ENCODE results near the gene IGFBP7.
A peak's percentile ranks its signal among the peaks of the same experiment; 100 is the strongest.

Gene IGFBP7

DNA sequence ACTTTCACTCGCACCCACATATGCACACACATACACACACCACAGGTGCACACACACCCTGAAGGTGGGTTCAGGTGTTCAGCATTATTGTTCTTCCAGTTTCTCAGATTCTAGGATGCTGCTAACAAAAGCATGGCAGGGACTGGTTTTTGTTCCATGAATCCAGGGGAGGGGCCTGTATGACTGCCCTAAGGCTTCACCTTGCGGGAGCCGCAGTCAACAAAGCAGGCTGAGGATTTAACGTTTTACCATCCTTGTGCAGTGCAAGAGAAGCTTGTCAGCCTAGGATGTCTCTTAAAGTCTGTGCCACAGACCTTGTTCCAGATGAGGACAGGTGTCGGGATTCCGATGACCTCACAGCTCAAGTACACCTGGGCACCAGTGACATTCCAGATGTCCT lies 69.7 kb downstream of the IGFBP7 start:
- no peak for DNase-seq (ENCODE audit: low spot score)

DNA sequence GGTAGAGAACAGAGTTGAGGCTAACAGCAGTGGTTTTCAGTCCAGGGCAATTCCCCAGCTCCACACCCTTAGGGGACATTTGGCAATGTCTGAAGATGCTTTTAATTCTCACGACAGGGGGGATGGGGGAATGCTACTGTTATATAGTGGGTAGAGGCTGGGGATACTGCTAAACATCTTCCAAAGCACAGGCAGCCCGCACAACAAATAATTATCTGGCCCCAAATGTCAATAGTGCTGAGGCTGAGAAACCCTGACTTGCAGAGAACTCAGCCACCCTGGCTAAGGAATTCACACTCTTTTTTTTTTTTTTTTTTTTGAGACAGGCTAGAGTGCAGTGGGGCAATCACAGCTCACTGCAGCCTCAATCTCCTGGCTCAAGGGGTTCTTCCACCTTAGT lies 70.8 kb downstream of the IGFBP7 start:
- DNase-seq (ENCODE audit: low spot score) = no peak

DNA sequence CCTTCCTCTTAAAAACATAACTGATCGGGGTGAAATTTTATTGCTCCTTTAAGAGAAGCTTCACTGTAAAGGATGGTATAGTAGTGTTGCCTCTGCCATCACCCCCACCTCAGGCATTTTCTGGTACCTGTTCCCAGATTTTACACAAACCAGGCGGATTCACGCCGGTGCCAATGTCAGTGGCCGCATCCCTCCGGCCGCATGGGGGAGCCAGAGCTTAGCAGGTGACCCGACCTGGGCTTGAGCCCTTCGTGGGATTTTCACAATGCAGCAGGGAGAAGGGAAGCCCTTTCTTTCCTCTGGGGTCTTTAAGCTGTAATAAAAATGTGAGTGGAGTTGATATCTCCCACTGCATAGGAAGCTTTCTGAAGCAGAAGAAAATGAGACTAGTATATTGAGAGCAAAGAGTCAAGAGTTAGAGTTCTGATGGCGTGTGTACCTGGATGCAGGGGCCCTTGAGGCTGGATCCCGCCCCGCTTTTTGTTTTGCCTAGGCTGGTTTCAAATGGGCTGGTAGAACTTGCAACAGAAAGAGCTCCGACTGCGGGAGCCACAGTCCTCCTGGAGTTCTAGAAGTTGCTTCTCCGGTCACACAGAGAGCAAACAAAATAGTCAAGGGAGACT lies 72.1 kb downstream of the IGFBP7 start:
- DNase-seq (ENCODE audit: low spot score) = no peak

DNA sequence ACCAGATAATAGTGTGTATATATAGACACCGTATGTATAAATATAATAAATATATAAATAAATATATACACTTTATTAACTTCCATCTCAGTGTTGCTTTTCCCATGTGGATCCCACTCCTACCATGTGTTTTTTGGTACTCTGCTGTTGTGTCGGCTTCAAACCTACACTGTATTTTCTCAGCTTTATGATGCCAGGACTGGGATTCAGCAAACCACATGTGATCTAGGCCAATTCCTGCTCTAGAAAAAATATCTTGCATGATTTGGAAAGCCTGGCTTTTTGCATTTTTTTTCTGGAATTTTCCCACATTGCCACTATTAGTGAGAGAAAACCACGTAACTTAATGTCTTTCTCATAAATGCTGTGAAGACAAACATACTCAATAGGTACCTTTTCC lies 75.7 kb downstream of the IGFBP7 start:
- DNase-seq (ENCODE audit: low spot score) = no peak

DNA sequence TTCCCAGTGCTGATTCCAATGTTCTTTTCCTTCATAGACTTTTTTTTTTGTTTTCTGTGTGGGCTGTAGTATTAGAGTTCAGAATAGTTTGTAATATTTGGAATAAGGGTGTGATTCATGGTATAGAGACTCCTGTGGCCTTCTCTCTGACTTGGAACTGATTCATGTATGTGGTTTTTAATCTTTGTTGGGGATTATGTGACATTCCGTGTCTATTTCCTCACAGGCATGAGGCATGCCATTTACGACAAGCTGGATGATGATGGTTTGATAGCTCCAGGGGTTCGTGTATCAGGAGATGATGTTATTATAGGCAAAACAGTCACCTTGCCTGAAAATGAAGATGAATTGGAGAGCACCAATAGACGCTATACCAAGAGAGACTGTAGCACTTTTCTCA lies 87.1 kb downstream of the IGFBP7 start:
- no peak for DNase-seq (ENCODE audit: low spot score)

DNA sequence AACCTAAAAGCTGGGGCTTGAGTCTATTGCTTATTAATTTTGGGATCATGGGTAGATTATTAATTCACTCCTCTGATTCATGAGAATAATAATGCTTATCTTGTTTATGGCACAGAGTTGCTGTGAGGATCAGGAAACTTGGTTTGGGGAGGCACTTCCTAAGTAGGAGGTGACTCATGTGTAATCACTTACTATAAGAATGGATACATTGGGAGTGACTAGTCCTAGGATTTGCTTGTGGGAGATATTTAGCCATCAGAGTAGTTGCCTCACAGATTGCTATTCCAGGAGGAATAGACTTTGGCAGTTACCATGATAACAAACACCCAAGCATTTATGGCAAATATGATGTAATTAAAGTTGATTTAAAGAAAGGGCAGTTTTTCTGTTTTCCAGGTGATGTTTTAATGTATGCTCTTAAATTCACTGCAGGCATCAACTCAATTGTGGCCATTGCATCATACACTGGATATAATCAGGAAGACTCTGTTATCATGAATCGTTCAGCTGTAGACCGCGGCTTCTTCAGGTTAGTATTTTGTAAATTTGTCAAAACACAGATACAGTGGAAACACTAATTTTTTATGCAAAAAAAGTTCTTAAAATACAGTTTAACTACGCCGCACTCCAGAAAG lies 89.6 kb downstream of the IGFBP7 start:
- no peak for DNase-seq (ENCODE audit: low spot score)

DNA sequence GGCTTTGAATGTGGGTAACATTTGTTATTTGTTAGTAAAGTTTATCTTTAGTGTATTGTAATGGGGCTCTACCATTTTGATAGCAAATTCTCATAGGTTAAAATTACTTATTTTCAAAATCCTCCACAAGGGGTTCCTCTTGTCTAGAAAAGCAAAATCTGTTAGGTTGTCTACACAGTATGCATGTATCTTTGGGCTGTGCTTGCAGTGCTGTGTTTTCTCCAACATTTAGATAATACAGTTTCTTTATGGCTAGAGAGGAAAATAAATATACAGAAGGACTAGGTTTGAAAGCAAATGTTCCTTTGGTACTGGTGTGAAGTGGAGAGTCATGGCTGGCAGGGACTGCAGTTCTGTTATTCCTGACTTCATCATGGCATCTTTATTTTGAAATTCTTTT lies 91.2 kb downstream of the IGFBP7 start:
- DNase-seq (ENCODE audit: low spot score) = no peak

DNA sequence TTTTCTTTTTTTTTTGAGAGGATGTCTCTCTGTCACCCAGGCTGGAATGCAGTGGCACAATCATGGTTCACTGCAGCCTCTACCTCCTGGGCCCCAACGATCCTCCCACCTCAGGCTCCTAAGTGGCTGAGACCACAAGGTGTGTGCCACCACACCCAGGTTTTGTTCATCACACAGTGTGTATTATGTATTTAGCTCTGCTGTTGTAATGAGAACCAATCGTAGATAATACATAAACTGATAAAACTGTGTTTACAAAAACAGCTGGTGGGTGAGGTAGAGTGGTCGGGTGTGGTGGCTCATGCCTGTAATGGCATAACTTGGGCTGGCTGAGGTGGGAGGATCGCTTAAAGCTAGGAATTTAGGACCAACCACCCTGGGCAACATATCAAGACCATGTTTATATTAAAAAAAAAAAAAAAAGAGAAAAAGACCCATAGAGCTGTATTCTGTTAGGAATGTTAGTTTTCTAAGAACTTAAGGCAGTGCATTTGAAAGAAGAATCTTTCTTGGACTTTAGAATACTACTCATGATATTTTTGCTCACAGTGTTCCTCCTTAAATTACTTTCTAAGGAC lies 96.6 kb downstream of the IGFBP7 start:
- DNase-seq (ENCODE audit: low spot score) = no peak

DNA sequence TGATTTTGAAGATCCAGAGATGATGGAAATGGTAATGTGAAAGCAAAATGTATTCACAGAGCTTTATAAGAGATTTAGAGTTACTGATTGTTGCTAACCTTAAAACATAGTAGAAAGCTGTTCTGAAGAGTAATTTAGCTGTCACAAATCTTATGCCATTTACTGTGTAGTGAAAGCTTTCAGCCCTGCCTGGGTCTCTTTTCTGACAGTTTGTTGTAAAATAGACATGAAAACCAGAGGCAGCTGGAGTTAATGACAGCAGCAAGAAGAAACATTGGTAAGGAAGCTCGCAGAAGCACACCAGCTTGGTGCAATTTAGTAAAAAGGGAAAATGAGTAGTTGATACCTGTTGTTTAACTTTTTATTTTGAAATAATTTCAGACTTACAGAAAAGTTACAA lies 110.4 kb downstream of the IGFBP7 start:
- no peak for DNase-seq (ENCODE audit: low spot score)

DNA sequence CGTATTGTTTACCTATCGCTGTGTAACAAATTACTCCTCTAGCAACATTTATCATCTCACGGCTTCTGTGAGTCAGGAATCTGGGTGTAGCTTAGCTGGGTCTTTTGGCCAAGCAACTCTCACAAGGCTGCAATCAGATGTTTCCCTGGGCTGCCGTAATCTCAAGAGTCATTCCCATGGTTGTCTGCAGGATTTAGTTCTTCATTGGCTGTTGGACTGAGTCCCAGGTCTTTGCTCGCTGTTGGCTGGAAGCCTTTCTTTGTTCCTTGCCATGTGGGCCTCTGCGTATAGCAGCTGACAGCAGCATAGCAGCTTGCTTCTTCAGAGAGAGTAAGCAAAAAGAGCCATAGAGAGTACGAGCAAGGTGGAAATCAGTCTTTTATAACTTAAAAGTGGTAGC lies 114.7 kb downstream of the IGFBP7 start:
- DNase-seq (ENCODE audit: low spot score) = no peak

DNA sequence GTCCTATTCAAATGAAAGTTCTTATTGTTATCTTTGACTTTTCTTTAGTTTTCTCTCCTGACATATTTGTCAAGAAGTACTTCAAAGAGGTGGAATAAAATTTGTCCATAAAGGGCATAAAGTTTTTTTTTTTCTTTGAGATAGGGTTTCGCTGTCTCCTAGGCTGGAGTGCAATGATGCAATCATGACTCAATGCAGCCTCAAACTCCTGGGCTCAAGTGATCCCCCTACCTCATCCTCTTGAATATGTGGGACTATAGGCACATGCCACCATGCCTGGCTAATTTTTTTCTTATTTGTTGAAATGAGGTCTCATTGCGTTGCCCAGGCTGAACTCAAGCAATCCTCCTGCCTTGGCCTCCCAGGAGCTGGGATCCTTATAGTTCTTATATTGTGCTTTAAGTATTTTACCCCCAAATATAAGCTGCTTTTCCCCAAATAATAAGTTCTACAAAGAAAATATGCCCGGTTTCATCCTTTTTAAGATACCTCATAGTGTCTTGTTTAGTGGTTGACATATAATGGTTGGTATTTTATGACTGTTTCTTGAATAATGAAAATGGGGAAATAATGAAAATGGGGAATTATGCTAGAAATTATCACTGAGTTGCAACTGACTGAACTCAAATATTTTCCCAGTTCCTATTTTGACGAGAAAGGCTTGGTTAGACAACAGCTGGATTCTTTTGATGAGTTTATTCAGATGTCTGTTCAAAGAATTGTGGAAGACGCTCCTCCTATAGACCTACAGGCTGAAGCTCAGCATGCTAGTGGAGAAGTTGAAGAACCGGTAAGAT lies 119.9 kb downstream of the IGFBP7 start:
- no peak for DNase-seq (ENCODE audit: low spot score)

DNA sequence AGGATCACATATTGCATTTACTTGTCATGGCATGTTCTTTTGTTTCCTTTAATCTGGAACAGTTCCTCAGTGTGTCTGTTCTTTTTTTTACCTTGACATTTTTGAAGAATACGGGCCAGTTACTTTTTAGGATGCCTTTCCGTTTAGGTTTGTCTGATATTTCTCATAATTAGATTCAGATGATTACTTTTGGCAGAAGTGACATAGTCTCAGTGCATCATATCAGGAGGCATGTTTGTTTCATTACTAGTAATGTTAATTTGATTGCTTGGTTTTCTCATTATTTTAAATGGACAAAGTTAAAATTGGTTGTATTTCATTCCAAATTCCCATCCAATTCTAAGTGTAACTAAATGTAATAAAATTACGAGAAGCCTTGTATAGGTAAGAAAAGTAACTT lies 123.2 kb downstream of the IGFBP7 start:
- no peak for DNase-seq (ENCODE audit: low spot score)

DNA sequence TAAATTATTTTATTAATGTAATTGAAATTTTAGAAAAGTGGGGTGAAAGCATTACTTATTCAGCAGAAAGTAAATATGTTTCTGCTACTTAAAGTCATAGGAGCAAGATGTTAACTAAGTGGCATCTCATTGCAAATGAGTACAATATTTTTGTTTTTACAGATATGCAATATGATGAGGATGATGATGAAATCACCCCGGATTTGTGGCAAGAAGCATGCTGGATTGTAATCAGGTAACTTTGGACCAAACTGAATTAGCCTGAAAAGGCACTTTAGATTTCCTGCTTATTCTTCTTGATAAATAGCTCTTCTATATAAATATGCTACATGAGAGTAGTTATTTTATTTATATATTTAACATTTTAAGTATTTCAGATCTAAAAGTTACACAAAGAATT lies 124.0 kb downstream of the IGFBP7 start:
- no peak for DNase-seq (ENCODE audit: low spot score)

DNA sequence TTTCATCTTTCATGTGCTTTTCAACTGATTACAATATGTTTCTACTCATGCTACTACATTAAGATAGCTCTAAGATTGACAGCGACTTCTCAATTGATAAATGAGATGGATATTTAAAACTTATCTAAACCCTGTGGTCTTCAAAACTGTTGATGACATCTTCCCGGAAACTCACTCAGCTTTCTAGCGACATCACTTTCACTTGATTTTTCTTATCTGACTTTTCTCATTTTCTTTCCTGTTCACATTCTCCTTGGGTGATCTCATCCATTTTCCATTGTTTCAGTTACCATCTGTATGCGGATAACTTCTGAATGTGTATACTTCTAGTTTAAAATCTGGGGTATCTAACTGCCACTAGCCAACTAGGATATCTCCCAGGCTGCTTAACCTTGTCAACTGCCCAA lies 128.4 kb downstream of the IGFBP7 start:
- peak; percentile 13 for DNase-seq (ENCODE audit: low spot score)
